Stimulated activated naive B cell treated with anti-CD40 and anti-IgM and Interleukin-4, amounts not matched to agents 10 μg/mL and 1 μg/mL and 100 μg/mL, for 72 hours (primary cell): Measurements from ENCODE around the gene TAGAP.
"Not testable (repeated sequence)": the region's sequence is repeated elsewhere in the genome, so short reads cannot be mapped to it uniquely, and the experiment has no call there.

Source experiments
- ATAC-seq, 2 donors: fragments of 150-1000 bp; cut with Tn5 transposase; replicated peaks; 2 replicates each; pipeline ENCODE4 v1.10.0; 2021; ENCODE audit warnings: moderate library complexity in 1 of 2
- DNase-seq: peaks from one replicate; pipeline ENCODE4 v3.0.0; 2021
- H3K27ac Mint-ChIP-seq: one replicate; pipeline ENCODE4 v1.8.0; 2022; ENCODE audit warnings: mild to moderate bottlenecking, mixed read lengths
- H3K27me3 Mint-ChIP-seq, 2 donors: one replicate each; pipeline ENCODE4 v1.8.0; 2022; ENCODE audit warnings: mixed read lengths in 2 of 2
- H3K36me3 Mint-ChIP-seq, 2 donors: one replicate each; pipeline ENCODE4 v1.8.0; 2022; ENCODE audit warnings: mixed read lengths in 2 of 2, mild to moderate bottlenecking in 1 of 2
- H3K4me1 Mint-ChIP-seq, 2 donors: one replicate each; pipeline ENCODE4 v1.8.0; 2022; ENCODE audit warnings: mixed read lengths in 2 of 2, mild to moderate bottlenecking in 1 of 2
- H3K4me3 Mint-ChIP-seq, 2 donors: one replicate each; pipeline ENCODE4 v1.8.0; 2022; ENCODE audit warnings: mild to moderate bottlenecking in 2 of 2, mixed read lengths in 2 of 2, moderate library complexity in 1 of 2
- H3K9me3 Mint-ChIP-seq, 2 donors: one replicate each; pipeline ENCODE4 v1.8.0; 2022; ENCODE audit warnings: mixed read lengths in 2 of 2, mild to moderate bottlenecking in 1 of 2

The TAGAP gene

GRCh38 chr6:159023893-159024292, 20.9 kb downstream of the TAGAP start:
- Mint-ChIP-seq H3K9me3 (peaks cover 20% of the 10 kb centered on the region in 2 donors), H3K4me3 (peak overlapping the region in 1 of 2 donors; percentile 27), H3K27ac (no peak overlapping the region), H3K4me1 (peaks cover 17 to 29% of the 10 kb centered on the region in 2 donors), H3K36me3 (peaks cover 26 to 36% of the 10 kb centered on the region in 2 donors), H3K27me3 (no peaks in the 10 kb centered on the region)
- ATAC-seq (peak; percentile 69 to 72), DNase-seq (no peak)

GRCh38 chr6:159020011-159020410, 24.8 kb downstream of the TAGAP start:
- Mint-ChIP-seq H3K4me3 (no peak overlapping the region), H3K9me3 (peaks cover 9 to 12% of the 10 kb centered on the region in 2 donors), H3K27ac (no peak overlapping the region), H3K4me1 (peaks cover 20 to 38% of the 10 kb centered on the region in 2 donors), H3K27me3 (no peaks in the 10 kb centered on the region), H3K36me3 (peaks cover 14 to 26% of the 10 kb centered on the region in 2 donors)
- no peak for DNase-seq
- no peak for ATAC-seq

DNA sequence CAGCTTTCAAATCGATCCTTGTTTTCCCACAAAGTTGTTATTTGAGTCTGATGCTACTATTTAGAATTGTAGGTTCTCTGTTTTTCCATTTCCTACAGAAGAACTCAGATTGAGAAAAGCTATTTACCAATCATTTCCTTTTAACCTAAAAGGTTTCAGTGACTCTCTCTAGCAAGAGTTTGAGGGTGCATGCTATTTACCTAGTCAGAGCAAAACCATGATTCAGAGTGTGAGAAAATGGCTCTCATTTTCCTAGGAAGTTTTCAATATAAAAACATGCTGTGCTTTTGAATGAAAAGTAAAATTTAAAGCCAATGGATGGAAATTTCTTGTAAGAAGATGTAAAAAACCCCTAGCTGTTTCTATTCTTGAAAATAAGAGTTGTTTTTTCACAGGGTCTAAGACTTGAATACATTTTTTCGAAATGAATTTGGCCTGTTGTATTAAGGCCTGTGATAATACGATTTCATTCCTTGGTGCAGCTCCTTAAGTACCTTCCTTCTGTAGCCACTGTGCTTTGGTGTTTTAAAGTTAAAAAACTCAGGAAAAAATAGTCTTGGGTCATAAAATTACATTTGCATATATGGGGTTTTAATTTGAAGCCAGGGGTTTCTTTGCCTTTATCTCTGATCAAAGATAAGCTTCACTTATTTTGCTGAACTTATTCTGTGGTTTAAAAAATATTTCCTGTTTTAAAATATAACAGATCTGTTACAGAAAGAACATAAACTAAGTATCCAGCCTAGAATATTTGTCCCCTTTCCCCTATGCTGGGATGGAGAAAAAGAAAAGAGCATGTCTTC, 26.8 kb downstream of the TAGAP start:
- H3K4me1 Mint-ChIP-seq = peaks cover 20 to 34% of the 10 kb centered on the region in 2 donors
- DNase-seq = no peak
- H3K9me3 Mint-ChIP-seq = no peaks in the 10 kb centered on the region
- peak overlapping the region; percentile 42 for H3K27ac Mint-ChIP-seq
- H3K36me3 Mint-ChIP-seq = peaks cover 0 to 11% of the 10 kb centered on the region in 2 donors
- peak overlapping the region in 1 of 2 donors; percentile 32 for H3K4me3 Mint-ChIP-seq
- peak; percentile 89 to 92 for ATAC-seq
- H3K27me3 Mint-ChIP-seq = no peaks in the 10 kb centered on the region

DNA sequence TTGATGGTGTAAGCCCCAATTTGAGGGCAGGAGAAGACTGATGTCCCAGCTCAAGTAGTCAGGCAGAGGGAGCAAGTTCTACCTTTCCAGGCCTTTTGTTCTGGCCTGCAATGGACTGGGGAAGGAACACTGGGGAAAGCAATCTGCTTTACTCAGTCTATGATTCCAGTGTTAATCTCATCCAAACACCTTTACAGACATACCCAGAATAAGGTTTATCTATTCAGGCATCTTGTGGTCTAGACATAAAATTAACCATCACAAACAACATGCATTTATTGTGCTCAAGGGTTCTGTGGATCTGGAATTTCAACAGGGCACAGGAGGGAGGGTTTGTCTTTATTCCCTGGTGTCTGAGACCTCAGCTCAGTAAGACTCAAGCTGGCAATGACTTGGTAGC, 30.4 kb downstream of the TAGAP start:
- no peak overlapping the region for H3K27ac Mint-ChIP-seq
- H3K9me3 Mint-ChIP-seq = no peaks in the 10 kb centered on the region
- DNase-seq = no peak
- H3K4me1 Mint-ChIP-seq = peaks cover 29 to 43% of the 10 kb centered on the region in 2 donors
- H3K36me3 Mint-ChIP-seq = peaks cover 0 to 8% of the 10 kb centered on the region in 2 donors
- no peaks in the 10 kb centered on the region for H3K27me3 Mint-ChIP-seq
- ATAC-seq = no peak
- H3K4me3 Mint-ChIP-seq = no peak overlapping the region

DNA sequence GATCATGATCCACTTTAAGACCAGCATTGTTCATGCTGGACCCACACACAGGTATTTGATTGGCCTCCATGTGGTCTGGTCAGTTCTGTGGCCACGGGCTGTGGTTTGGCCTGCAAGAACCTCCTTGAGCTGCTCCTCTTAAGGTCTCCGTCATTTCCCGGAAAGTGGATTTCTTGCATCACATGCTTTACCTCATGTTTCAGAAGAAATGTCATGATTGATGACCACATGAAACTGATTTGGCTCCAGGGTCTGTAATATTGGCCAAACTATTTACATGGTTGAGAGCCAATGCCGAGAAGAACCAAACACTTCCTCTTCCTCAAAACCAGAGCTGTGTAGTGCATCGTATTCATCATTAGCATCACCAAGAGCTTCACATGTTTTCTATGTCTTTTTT, 31.6 kb downstream of the TAGAP start:
- H3K4me1 Mint-ChIP-seq = peaks cover 23 to 36% of the 10 kb centered on the region in 2 donors
- no peak overlapping the region for H3K4me3 Mint-ChIP-seq
- peak overlapping the region; percentile 9 for H3K27ac Mint-ChIP-seq
- H3K27me3 Mint-ChIP-seq = no peaks in the 10 kb centered on the region
- DNase-seq (no peak), ATAC-seq (peak; percentile 66 to 76)
- no peaks in the 10 kb centered on the region for H3K9me3 Mint-ChIP-seq
- peaks cover 0 to 8% of the 10 kb centered on the region in 2 donors for H3K36me3 Mint-ChIP-seq

GRCh38 chr6:159012201-159012600, 32.6 kb downstream of the TAGAP start:
- Mint-ChIP-seq H3K27ac (no peak overlapping the region), H3K27me3 (no peaks in the 10 kb centered on the region), H3K36me3 (peaks cover 0 to 8% of the 10 kb centered on the region in 2 donors), H3K9me3 (no peaks in the 10 kb centered on the region), H3K4me1 (peaks cover 23 to 27% of the 10 kb centered on the region in 2 donors), H3K4me3 (no peak overlapping the region)
- DNase-seq = no peak
- no peak for ATAC-seq

DNA sequence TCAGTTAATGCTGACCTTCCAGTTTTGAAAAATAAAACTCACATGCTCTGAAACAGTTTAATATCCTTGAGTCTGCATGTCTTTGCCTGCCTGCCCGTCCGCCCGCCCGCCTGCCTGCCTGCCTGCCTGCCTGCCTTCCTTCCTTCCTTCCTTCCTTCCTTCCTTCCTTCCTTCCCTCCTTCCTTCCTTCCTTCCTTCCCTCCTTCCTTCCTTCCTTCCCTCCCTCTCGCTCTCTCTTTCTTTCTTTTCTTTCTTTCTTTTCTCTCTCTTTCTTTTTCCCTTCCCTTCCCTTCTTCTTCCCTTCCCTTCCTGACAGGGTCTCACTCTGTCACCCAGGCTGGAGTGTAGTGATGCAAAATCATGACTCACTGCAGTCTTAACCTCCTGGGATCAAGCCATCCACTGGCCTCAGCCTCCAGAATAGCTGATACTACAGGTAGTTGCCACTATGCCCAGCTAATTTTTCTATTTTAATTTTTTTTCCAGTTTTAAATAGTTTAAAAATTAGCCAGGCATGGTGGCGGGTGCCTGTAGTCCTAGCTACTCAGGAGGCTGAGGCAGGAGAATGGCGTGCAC, 34.7 kb downstream of the TAGAP start:
- DNase-seq, H3K36me3 Mint-ChIP-seq, ATAC-seq, H3K27me3 Mint-ChIP-seq, H3K27ac Mint-ChIP-seq, H3K4me3 Mint-ChIP-seq, H3K9me3 Mint-ChIP-seq: not testable (repeated sequence)
- H3K4me1 Mint-ChIP-seq = peaks cover 23 to 34% of the 10 kb centered on the region in 2 donors

DNA sequence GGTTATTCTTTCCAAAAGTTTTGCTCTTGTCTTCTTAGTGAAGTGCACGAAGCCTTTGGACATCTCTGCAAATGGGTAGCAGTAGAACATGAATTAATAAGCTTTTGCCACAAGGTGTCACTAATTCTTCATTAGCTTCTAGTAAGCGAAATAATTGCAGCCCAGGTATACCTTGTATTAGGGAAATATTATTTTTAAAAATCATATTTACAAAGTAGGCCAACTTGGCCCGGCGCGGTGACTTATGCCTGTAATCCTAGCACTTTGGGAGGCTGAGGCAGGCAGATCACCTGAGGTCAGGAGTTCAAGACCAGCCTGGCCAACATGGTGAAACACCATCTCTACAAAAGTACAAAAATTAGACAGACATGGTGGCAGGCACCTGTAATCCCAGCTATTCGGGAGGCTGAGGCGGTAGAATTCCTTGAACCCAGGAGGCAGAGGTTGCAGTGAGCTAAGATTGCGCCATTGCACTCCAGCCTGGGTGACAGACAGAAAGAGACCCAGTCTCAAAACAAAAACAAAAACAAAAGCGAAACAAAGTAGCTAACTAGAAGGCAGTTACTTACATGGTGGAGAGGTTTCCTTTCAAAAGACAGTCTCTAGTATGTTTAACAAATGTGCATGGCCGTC, 36.0 kb downstream of the TAGAP start:
- no peaks in the 10 kb centered on the region for H3K9me3 Mint-ChIP-seq
- peak overlapping the region in 1 of 2 donors; percentile 18 for H3K4me3 Mint-ChIP-seq

GRCh38 chr6:159007510-159007909, 37.3 kb downstream of the TAGAP start:
- DNase-seq = no peak
- Mint-ChIP-seq H3K4me1 (peaks cover 20 to 30% of the 10 kb centered on the region in 2 donors), H3K36me3 (peaks cover 4 to 19% of the 10 kb centered on the region in 2 donors), H3K9me3 (no peaks in the 10 kb centered on the region), H3K4me3 (no peak overlapping the region), H3K27me3 (no peaks in the 10 kb centered on the region), H3K27ac (no peak overlapping the region)
- no peak for ATAC-seq

More for the DNA sequence above, 36.0 kb downstream of the TAGAP start:
- no peaks in the 10 kb centered on the region for H3K27me3 Mint-ChIP-seq
- ATAC-seq (peak; percentile 73 to 76), DNase-seq (no peak)
- no peak overlapping the region for H3K27ac Mint-ChIP-seq
- H3K4me1 Mint-ChIP-seq = peaks cover 23 to 34% of the 10 kb centered on the region in 2 donors
- peaks cover 0 to 15% of the 10 kb centered on the region in 2 donors for H3K36me3 Mint-ChIP-seq

GRCh38 chr6:159005436-159005835, 39.4 kb downstream of the TAGAP start:
- Mint-ChIP-seq H3K4me3 (no peak overlapping the region), H3K4me1 (peaks cover 15 to 36% of the 10 kb centered on the region in 2 donors), H3K27ac (no peak overlapping the region), H3K27me3 (no peaks in the 10 kb centered on the region), H3K9me3 (no peaks in the 10 kb centered on the region), H3K36me3 (peaks cover 9 to 17% of the 10 kb centered on the region in 2 donors)
- DNase-seq (no peak), ATAC-seq (no peak)

DNA sequence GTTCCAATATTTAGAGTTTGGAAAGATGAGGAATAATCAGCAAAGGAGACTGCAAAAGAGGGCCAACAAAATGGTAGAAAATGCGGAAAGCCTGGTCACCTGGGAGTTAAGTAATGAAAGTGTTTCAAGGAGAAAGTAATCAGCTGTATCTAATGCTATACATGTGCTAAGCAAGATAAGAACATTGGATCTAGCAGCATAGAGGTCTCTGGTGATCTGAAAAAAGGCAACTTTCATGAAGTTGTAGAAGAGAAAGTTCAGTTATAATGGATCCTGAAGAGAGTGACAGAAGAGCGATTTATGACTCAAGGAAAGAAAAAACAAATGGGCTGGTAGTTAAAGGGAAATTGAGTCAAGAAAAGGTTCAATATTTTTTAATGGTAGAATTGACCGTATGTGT, 40.2 kb downstream of the TAGAP start:
- H3K4me1 Mint-ChIP-seq = peaks cover 13 to 34% of the 10 kb centered on the region in 2 donors
- no peak for ATAC-seq
- H3K27me3 Mint-ChIP-seq = no peaks in the 10 kb centered on the region
- peaks cover 9 to 17% of the 10 kb centered on the region in 2 donors for H3K36me3 Mint-ChIP-seq
- no peaks in the 10 kb centered on the region for H3K9me3 Mint-ChIP-seq
- H3K27ac Mint-ChIP-seq = no peak overlapping the region
- H3K4me3 Mint-ChIP-seq = no peak overlapping the region
- no peak for DNase-seq

DNA sequence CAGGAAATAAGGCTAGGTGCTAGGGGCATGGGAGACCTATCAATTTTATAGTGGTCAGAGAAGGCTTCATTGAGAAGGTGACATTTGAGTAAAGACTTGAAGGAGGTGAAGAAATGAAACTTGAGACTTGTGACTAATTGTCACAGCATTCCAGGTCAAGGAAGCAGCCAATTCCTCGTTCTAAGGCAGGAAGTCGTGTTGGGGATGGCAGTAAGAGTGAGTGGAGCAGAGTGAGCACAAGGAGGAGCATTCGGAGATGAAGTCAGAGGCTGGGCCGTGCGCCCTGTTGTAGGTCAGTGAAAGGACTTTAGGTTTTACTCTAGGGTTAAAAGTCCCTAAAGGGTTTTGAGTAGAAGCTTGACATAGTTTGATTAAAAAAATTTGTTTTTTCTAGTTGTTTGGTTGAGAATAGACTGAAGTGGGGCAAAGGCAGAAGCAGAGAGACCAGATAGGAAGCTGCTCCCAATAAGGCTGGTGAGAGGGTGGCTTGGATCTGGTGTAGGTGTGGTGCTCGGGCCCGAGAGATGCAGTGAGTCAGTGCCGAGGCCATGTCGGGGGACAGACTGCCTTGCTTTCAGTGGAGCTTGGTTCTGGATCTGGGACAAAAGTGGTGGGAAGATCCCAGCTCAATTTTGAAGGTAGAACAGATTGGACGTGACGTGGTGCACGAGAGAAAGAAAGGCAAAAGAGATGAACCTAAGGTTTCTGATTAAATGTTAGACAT, 42.2 kb downstream of the TAGAP start:
- DNase-seq (no peak), ATAC-seq (no peak)
- Mint-ChIP-seq H3K4me1 (peaks cover 13 to 35% of the 10 kb centered on the region in 2 donors), H3K4me3 (no peak overlapping the region), H3K27ac (no peak overlapping the region), H3K36me3 (peaks cover 9 to 17% of the 10 kb centered on the region in 2 donors), H3K27me3 (no peaks in the 10 kb centered on the region), H3K9me3 (no peaks in the 10 kb centered on the region)

DNA sequence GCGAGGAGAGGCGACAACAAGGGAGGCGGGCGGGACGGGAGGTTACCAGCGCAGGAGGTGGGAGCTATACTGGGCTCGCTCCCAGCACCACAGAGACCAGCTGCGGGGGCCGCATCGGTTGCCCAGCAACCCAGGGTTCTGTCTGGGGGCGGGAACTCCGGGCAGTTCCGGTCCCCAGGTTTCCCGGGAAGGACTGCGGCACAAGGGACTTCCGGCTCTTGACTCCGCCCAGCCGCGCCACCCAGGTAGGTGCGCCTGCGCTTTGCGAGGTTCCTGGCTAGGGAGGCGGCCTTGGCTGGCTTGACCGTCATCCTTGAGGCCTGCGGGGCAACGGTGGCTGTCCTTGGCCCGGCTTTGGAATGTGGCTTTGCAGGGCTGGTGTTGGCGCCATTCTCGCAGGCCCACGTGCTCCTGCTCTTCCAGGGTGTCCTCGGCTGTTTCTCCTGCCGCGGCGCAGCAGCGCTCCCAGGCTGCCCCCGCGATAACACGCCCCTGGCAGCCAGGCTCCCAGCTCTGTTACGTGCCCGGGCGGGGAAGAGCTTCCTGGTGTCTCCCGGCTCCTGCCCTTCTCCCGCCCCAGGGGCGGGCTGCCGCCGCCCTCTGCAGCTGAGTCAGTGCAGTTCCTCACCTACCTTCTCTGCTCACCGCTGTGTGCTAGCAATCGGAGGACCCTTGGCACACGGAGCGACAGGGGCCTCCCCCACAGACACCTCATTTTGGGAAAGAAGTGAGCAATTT, 45.0 kb downstream of the TAGAP start, which contains the start of gene RSPH3:
RSPH3 (minus strand) TSS at position 537 of the 738 bp plus-strand sequence. CDS start 652 bp downstream, outside the sequence.
- peaks cover 11 to 22% of the 10 kb centered on the region in 2 donors for H3K36me3 Mint-ChIP-seq
- ATAC-seq = peak; percentile 88 to 92
- peak within 1 kb of the TSS; percentile 98 for H3K27ac Mint-ChIP-seq
- peak; percentile 94 for DNase-seq
- H3K27me3 Mint-ChIP-seq = no peaks in the 10 kb centered on the region
- no peaks in the 10 kb centered on the region for H3K9me3 Mint-ChIP-seq
- H3K4me1 Mint-ChIP-seq = peaks cover 22 to 49% of the 10 kb centered on the region in 2 donors
- H3K4me3 Mint-ChIP-seq = peak within 1 kb of the TSS; percentile 95 to 100
